ENCODE results near the gene LY6G5B. TPM values are rescaled to one million over a fixed set of nuclear protein-coding genes. Genes with fewer than 3 reads are reported as not detected.

The LY6G5B gene
- total and polyA plus RNA-seq, 2 of the 4 experiments (the other 2 are of a cell fraction), result 2.2 to 13.6 TPM

DNA sequence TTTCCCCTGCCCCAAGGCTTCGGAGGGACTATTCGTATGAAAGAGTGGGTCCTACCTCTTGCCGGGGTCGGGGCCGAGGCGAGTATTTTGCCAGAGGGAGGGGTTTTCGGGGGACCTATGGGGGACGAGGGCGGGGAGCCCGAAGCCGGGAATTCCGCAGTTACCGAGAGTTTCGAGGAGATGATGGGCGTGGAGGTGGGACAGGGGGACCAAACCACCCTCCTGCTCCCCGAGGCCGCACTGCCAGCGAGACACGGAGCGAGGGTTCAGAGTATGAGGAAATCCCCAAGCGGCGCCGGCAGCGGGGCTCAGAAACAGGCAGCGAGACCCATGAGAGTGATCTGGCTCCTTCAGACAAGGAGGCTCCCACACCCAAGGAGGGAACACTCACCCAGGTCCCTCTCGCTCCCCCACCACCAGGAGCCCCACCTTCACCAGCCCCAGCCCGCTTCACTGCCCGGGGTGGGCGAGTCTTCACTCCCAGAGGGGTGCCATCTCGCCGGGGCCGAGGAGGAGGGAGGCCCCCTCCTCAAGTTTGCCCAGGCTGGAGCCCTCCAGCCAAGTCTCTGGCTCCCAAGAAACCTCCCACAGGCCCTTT is 38.0 kb upstream of the LY6G5B start:
- no peak for DNase-seq
- Histone ChIP-seq H3K4me1 (ENCODE audit: control insufficient read depth, insufficient read depth, low read length) (no peaks in the 10 kb centered on the region), H3K79me1 (ENCODE audit: low read depth in 1 of 2, low read length in 2 of 2) (peaks cover 40 to 56% of the 10 kb centered on the region in 2 experiments), H3K9ac (ENCODE audit: low read depth, low read length) (no peak overlapping the region), H2BK120ac (ENCODE audit: low read depth, low read length) (no peak overlapping the region), H3K9me1 (ENCODE audit: insufficient read depth, low read length) (no peaks in the 10 kb centered on the region), H2AFZ (replicated peaks; ENCODE audit: low read length, poor library complexity) (peak overlapping the region; percentile 13), H3K23ac (ENCODE audit: low read depth, low read length) (no peak overlapping the region), H2AK9ac (replicated peaks; ENCODE audit: low read depth, low read length, poor library complexity) (no peak overlapping the region), H3K14ac (replicated peaks; ENCODE audit: low read depth, low read length) (no peak overlapping the region), H3K56ac (ENCODE audit: extremely low read depth, insufficient read depth, low read length) (no peak overlapping the region), H3K4me2 (ENCODE audit: low read depth, low read length) (no peak overlapping the region), H4K91ac (ENCODE audit: insufficient read depth, low read depth, low read length) (no peak overlapping the region), H3K27ac (ENCODE audit: insufficient read depth, low read length) (no peak overlapping the region), H2BK20ac (ENCODE audit: low read depth, low read length) (no peak overlapping the region), H3K27me3 (ENCODE audit: control insufficient read depth, insufficient read depth, low read length) (no peaks in the 10 kb centered on the region), H4K8ac (ENCODE audit: low read depth in 2 of 2, low read length in 2 of 2) (no peak overlapping the region), H3K4ac (ENCODE audit: low read depth, low read length) (no peak overlapping the region), H3K4me3 (ENCODE audit: insufficient read depth, low read depth, low read length) (no peak overlapping the region), H2AK5ac (ENCODE audit: low read depth, low read length) (no peak overlapping the region), H2BK15ac (ENCODE audit: low read depth, low read length) (no peak overlapping the region), H3K18ac (ENCODE audit: low read depth, low read length) (no peak overlapping the region), H3K9me3 (ENCODE audit: control insufficient read depth, insufficient read depth, low read length) (no peaks in the 10 kb centered on the region), H2BK5ac (ENCODE audit: low read depth, low read length, poor library complexity, severe bottlenecking) (no peak overlapping the region), H4K5ac (ENCODE audit: low read depth, low read length) (no peak overlapping the region), H3K36me3 (ENCODE audit: control insufficient read depth, insufficient read depth, low read length) (peaks cover 93% of the 10 kb centered on the region), H4K20me1 (ENCODE audit: insufficient read depth, low read length) (peaks cover 27% of the 10 kb centered on the region)
- 92% methylated on average over 8 of the region's 32 CpGs; no CpG with 5 or more reads in 1 of the 2 experiments for WGBS, 2 experiments (ENCODE audit: extremely low coverage in 2 of 2, insufficient read length in 1 of 2)
- CTCF ChIA-PET, result no interaction called here
- TF ChIP-seq CHD1 (IDR thresholded peaks at IDR 0.05; ENCODE audit: low read depth, low read length) (no peak), MAZ (IDR thresholded peaks at IDR 0.05; ENCODE audit: borderline replicate concordance, low read depth, low read length) (no peak), MAFK (IDR thresholded peaks at IDR 0.05; ENCODE audit: low read depth, low read length) (no peak), NFE2L2 (IDR thresholded peaks at IDR 0.05; ENCODE audit: low read depth, low read length) (no peak), SMC3 (IDR thresholded peaks at IDR 0.05; ENCODE audit: low read depth, low read length) (no peak), RAD21 (IDR thresholded peaks at IDR 0.05; ENCODE audit: low read length) (no peak), FOS (IDR thresholded peaks at IDR 0.05; ENCODE audit: low read depth, low read length) (no peak), RFX5 (IDR thresholded peaks at IDR 0.05; ENCODE audit: low read depth, low read length) (no peak), CEBPB (IDR thresholded peaks at IDR 0.05; ENCODE audit: low read depth, low read length) (no peak), MXI1 (IDR thresholded peaks at IDR 0.05; ENCODE audit: borderline replicate concordance, low read depth, low read length) (no peak), RCOR1 (IDR thresholded peaks at IDR 0.05; ENCODE audit: insufficient replicate concordance, low read length) (no peak), POLR2A (IDR thresholded peaks at IDR 0.05; ENCODE audit: low read depth, low read length) (no peak), ELK1 (IDR thresholded peaks at IDR 0.05; ENCODE audit: borderline replicate concordance, low read depth, low read length) (no peak)
- TF ChIP-seq, protein P1, sequence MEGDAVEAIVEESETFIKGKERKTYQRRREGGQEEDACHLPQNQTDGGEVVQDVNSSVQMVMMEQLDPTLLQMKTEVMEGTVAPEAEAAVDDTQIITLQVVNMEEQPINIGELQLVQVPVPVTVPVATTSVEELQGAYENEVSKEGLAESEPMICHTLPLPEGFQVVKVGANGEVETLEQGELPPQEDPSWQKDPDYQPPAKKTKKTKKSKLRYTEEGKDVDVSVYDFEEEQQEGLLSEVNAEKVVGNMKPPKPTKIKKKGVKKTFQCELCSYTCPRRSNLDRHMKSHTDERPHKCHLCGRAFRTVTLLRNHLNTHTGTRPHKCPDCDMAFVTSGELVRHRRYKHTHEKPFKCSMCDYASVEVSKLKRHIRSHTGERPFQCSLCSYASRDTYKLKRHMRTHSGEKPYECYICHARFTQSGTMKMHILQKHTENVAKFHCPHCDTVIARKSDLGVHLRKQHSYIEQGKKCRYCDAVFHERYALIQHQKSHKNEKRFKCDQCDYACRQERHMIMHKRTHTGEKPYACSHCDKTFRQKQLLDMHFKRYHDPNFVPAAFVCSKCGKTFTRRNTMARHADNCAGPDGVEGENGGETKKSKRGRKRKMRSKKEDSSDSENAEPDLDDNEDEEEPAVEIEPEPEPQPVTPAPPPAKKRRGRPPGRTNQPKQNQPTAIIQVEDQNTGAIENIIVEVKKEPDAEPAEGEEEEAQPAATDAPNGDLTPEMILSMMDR (conservative IDR thresholded peaks at IDR 0.05; ENCODE audit: low read depth, low read length), result no peak
- intact Hi-C loops (cut with micrococcal nuclease) (no loop called here), in situ Hi-C loops (cut with MboI; ENCODE audit: low sequenced_read_pairs) (no loop called here), dilution Hi-C loops (cut with HindIII; ENCODE audit: low sequenced_read_pairs, unreplicated experiment) (no loop called here)
- POLR2A ChIA-PET (ENCODE audit: unreplicated experiment), result no interaction called here
- BruUV-seq (replicated peaks), result no TSS peak
- no peak for ATAC-seq (ENCODE audit: low read depth)

Data from IMR-90 (cell line).